Activated CD4-positive, alpha-beta T cell treated with anti-CD3 and anti-CD28 coated beads, Interleukin-2, Interleukin-4, amounts not matched to agents 100 ng/mL and 50 ng/mL, durations not matched to agents 16 hours and 8 hours (primary cell): Measurements from ENCODE around the gene ESYT1.

Source experiments
- DNase-seq: peaks from one replicate; pipeline ENCODE4 v3.0.0-alpha.2; 2020; ENCODE audit warnings: low spot score

The ESYT1 gene

DNA sequence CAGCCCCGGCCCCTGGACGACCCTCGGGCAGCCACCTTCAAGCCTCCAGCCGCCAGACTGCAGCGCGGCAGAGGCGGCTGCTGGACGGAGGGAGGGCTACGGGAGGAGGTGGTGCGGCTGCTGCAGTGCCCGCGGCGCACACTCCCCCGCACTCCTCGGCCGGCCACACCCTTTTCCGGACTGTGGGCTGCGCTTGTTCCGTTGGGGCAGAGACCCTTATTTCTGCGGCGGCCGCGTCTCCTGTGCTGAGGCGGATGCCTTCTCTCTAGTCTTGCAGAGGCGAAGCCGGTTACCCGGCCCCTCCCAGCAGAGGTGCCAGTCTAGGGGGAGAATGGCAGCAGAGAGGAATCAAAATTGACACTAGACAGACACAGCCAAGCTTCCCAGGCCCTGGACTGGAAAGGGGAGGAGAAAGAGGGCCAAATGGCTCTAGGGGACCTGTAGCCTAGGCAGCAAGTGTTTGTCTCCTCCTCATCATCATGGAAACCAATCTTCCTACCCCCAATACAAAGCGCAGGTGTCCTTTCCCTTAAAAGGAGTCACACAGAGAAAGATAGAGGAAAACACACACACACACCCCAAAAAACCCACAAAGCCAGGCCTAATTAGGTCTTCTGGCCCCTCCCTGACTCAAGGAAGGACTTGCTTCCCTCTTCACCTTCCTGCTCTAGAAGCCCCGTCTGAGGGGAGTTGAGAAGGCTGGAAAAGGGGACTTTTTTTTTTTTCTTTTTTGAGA is 1.3 kb downstream of the ESYT1 start:
- peak; percentile 81 for DNase-seq

DNA sequence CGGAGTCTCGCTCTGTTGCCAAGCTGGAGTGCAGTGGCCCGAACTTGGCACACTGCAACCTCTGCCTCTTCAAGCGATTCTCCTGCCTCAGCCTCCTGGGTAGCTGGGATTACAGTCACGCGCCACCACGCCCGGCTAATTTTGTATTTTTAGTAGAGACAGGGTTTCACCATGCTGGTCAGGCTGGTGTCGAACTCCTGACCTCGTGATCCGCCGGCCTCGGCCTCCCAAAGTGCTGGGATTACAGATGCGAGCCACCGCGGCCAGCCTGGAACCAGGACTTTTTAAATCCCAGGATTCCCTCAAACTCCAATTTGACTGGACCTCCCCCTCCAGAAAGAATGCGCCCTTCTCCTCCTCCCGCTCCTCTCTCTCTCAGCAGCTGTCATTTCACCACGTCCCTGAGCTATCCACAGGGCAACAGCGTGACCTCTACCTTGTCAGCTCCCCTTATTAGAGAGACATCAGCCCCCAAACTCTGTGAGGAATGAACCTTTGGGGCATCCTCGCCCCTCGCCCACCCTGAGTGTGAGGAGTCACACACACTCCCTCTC is 2.0 kb downstream of the ESYT1 start:
- no peak for DNase-seq

DNA sequence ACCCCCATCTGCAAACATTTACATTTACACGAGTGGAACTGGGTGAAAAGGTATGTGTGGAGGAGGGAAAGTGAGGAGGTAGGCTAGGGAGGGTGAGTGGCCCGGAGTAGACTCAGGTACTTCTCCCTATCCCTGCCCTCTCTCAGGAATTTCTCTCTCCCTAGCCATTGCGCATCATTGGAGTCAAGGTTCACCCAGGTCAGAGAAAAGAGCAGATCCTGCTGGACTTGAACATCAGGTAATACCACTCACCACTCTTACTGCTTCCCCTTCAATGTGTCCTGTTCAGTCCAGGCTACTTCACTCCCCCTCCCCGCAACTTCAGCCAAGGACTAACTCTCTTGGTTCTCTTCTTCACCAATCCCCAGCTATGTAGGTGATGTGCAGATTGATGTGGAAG is 2.8 kb downstream of the ESYT1 start:
- no peak for DNase-seq

DNA sequence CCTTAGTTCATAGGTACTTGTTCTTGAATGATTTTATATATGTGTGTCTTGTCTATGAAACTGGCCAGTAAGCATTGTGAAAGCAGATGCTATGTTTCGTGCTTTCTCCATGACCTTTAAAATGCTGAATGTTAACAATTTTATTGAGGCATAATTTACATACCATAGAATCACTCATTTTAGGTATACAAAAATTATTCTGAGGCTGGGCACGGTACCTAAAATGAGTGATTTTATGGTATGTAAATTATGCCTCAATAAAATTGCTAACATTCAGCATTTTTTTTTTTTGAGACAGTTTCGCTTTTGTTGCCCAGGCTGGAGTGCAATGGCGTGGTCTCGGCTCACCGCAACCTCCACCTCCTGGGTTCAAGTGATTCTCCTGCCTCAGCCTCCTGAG is 6.8 kb downstream of the ESYT1 start:
- no peak for DNase-seq

DNA sequence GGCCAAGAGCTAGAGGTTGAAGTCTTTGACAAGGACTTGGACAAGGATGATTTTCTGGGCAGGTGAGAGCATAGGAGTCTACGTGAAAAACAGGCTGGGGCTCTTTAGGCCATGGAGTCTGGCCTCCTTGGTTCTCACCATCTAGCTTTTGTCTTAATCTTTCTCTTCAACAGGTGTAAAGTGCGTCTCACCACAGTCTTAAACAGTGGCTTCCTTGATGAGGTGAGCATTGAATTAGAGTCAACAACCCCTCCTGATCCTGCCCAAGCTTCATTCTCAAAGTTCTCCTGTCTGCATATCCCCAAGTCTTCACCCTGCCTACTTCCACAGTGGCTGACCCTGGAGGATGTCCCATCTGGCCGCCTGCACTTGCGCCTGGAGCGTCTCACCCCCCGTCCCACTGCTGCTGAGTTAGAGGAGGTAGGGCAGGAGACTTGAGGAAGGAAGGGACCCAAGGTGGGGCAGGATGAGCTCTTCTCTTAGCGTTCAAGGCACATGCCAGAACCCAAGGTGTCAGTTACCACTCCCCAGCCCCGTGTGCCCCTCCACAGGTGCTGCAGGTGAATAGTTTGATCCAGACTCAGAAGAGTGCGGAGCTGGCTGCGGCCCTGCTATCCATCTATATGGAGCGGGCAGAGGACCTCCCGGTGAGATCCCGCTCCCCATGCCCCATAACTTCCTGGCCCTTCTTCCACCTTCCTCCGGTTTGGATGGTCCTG is 9.9 kb downstream of the ESYT1 start:
- no peak for DNase-seq

DNA sequence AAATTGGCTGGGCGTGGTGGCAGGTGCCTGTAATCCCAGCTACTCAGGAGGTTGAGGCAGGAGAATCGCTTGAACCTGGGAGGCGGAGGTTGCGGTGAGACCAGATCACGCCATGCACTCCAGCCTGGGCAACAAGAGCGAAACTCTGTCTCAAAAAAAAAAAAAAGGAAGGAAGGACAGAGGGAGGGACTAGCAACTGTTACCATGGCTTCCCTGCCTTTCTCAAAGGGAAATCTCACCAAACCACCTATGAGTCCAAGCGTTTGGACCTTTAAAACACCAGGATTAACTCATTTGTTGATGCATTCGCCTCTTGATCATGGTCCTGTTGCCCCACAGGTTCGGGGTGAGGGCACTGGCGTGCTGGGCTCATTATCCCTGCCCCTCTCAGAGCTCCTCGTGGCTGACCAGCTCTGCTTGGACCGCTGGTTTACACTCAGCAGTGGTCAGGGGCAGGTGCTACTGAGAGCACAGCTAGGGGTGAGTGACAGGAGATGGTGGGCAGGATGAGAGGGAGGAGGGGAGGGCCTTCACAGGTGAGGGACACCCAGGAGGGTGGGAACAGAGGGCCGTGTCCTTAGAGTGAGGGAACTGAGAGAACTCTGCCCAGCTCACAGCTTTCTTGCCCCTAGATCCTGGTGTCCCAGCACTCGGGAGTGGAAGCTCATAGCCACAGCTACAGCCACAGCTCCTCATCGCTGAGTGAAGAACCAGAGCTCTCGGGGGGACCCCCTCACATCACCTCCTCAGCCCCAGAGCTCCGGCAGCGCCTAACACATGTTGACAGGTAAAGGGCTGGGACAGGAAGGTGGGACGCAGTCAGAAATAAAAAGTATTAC is 14.1 kb downstream of the ESYT1 start:
- no peak for DNase-seq

DNA sequence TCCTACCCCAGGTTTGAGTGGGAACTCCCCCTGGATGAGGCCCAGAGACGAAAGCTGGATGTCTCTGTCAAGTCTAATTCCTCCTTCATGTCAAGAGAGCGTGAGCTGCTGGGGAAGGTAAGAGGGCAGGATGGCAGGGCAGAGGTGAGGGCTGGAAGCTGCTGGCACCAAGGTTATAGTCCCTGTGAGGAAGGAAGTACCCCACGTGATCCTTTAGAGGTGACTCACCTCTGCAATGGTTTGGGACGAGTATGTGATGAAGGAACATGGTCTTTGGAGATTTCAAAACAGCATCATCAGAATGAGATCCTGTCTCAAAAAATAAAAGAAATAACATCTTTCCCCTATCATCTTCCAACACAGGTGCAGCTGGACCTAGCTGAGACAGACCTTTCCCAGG is 15.2 kb downstream of the ESYT1 start:
- DNase-seq: no peak

DNA sequence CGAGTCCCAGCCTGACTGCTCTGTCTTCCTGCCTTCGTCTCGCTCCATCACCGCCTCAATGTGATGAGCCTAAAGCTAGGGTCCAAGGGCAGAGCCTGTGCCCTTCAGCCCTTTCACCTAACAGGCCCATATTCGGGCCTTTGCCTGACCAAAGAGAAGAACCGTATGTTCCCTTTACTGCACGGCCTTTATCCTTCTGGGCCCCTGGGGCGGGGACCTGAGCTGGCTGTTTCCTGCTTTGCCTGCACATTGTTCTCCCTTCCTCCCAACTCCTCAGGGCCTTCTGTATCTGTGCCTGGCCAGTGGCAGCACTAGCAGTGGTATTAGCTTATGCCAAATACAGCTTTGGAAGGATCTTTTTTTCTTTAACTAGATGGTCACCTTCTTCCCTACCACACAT is 15.8 kb downstream of the ESYT1 start:
- DNase-seq: no peak

DNA sequence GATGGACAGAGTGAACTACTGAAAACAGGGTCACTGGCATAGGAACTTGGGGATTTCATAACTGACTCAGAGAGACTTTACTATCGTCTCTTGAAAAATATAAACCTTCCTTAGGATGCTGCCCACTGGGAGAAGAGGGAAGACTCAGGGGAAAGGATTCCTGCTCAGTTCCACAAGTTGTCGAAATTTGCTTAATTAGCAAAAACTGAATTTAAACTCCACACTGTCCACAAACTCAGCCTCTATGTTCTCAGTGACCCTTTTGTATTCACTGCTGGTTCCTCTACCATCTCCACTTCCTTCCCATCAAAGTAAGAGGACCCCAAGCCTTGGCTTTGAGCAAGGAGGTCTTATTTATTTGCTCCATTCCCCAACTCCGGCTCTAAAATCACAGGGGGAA is 17.1 kb downstream of the ESYT1 start:
- DNase-seq: no peak

DNA sequence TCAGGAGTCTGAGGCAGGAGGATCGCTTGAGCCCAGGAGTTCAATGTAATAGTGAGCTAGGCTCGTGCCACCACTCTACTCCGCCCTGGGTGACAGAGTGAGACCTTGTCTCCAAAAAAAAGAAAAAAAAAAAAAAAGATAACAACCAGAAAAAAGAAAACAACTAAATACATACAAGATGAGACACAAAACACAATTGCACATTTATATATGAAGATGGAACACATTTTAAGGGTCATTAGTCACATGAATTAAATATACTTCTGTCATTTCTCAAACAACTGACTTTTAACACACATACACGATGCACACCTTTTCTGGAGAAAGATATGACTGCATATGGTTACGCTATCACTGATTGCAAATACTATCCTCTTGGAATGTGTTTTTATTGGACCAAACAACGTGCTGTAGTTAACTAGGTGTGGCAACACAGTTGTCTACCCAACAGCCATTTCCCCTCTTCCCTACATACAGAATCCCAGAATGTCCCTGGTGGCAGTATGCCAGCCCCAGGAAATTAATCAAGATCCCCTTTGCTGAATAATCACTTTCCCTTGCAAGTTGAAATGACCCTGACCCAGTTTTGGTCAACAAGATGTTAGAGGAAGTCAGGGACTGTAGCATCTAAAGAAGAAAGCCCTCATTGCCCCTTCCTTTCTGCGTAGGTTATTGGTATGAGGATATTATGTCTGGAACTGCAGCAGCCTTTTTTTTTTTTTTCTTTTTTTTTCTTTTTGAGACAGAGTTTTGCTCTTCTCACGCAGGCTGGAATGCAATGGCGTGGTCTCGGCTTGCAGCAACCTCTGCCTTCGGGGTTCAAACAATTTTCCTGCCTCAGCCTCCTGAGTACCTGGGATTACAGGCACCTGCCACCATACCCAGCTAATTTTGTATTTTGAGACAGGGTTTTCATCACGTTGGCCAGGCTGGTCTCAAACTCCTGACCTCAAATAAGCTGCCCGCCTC is 18.7 kb downstream of the ESYT1 start:
- no peak for DNase-seq

DNA sequence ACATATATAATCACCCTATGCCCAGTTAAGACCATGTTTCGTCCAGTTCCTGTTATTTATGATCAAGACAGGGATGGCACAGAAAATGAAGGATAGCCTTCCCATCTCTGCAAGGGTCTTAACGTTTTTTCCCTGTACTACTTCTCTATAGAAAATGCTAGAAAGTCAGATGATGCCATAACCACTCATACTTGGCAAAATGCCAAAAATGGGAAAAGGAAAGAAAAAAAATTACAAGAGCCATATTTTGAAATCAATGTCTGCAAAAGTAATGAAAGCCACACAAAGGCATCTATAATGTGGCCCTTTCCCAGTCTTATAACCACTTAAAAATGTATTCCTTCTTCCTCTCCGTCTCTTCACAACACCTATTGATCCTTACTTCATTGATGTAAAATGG is 22.5 kb downstream of the ESYT1 start:
- DNase-seq: no peak

DNA sequence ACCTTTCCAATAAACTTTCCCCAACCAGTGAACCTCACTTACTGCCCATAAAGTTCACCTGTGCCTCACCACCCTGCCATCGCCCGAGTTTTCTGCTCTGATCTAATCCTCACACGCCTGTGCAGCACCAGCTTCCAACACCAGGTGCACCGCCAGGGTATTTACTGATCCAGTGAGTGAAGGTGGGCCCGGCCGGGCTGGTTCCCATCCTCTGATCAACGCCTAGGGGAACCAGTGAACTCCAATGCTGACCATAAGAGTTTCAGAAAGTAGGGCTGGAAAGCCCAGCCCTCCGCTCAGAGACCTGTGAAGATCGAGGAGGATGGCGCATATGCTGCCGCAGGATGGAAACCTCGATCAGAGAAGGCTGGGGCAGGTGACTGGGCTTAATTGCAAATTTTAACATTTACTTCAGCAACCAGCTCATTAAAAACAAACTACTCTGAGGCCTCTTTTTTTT is 23.6 kb downstream of the ESYT1 start:
- peak; percentile 72 for DNase-seq

DNA sequence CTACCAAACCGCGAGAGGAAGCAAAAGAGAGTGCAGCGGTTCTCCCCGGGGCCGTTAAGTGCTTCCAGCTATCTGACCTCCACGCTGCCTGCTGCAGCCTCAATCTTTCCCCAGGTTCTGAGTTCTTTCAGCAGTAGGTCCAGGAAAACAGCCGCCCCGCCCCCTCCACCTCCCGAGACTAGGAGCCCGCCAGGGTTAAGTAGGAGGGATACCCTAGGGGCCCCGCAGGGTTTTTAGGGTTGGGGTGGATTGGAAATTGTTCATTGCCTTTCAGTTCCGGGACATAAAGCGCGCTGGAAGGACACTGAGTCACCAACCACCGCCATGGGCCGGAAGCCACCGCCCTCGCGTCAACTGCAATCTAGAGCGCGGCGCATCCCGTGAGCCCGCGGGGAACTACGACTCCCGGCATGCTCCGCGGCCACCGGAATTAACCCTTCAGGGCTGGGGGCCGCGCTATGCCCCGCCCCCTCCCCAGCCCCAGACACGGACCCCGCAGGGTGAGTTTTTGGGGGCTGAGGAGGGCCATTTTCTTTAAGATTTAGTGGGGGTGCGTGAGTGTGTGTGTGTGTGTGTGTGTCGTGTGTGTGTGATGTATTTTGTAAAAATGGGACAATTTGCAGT is 24.2 kb downstream of the ESYT1 start, which contains the start of gene MYL6B:
Gene MYL6B, plus strand, starts transcription at position 456 of the 624 bp plus-strand sequence. CDS start 1,332 bp downstream, outside the sequence.
- DNase-seq: peak; percentile 95

DNA sequence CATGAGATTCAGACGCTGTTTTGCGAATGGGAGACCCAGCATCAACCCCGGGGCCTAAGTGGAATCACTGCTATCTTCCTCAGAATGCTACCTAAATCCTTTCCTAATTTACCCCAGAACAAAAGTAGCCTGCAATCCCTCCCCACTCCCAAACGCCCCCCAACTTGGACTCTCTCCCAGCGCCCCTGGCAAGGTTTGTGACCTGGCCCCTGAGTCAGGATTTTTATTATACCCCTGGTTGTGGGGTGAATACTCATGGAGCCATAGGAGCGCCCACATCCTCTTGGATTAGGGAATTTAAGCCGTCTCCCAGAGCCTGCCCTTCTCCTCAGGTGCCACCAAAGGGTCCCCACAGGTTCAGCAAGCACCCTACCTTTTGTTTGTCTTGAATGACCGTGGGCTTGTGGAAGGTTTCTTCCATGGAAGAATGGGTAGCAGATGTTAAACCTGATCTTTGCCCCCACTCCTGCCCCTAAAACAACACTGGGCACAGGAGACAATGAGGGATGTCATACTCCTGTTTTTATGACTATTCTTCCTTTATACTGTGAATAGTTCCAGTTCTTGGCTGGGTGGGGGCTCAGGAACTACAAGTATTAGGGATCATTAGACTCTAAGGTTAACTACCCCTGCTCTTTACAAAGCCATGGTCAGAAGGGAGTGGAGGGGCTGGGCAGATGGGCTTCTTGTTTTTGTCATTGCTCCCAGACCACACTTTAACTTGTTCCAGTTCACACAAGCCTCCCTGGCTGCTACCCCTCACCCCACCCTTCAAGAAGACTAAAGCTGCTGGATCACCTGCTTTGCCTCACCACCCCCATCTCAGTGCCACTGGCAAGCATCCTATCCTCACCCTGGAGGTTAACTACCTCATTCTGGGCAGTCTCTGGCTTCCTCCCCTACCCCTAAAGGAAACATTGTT is 24.9 kb downstream of the ESYT1 start:
- no peak for DNase-seq

DNA sequence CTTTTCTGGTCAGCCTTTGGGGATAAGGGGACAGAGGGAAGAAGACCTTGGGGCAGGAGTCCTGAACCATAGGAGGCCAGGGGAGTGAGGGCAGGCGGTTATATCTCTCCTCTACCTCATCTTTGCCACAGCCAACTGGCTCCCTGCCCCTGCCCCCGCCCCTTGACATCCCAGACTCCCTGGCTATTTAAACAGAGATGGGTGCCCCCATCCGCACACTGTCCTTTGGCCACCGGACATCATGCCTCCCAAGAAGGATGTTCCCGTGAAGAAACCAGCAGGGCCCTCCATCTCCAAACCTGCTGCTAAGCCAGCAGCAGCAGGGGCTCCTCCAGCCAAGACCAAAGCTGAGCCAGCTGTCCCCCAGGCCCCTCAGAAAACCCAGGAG is 25.6 kb downstream of the ESYT1 start:
- no peak for DNase-seq

DNA sequence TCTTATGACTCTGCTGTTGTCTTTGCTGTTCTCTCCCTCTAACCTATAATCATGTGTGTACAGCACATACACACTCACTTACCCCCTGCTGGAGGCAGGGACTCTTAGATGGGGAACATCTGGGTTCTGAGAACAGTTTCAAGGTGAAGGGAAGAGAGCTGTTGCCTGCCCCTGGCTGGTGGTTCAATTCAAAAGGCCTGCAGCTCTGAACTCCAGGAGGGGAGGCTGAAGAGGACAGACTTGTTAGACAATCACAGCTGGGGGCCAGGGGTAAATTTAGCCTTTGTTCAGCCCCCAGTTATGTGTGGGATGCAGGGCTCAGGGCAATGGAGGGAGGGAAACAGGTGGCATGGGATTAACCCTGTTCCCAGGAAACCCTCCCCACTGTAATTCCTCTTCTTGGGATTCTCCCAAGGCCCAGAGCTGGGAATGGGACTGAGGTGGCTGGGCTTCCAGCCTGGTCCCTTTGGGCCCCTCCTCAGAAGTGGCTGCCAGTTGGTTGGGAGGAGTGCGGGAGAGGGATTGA is 26.2 kb downstream of the ESYT1 start:
- DNase-seq: no peak

DNA sequence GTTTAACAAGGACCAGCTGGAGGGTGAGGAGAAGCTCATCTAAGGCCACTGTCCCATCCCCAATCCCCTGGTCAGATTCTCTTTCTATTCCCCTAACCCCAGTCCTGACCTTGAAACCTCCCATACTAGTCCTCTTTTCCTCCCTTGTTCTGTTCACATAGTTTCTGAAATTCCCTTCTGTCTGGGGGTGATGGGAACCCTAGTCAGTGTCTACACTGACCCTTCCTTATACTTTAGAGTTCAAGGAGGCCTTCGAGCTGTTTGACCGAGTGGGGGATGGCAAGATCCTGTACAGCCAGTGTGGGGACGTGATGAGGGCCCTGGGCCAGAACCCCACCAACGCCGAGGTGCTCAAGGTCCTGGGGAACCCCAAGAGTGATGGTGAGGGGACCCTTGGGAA is 26.8 kb downstream of the ESYT1 start:
- DNase-seq: no peak

DNA sequence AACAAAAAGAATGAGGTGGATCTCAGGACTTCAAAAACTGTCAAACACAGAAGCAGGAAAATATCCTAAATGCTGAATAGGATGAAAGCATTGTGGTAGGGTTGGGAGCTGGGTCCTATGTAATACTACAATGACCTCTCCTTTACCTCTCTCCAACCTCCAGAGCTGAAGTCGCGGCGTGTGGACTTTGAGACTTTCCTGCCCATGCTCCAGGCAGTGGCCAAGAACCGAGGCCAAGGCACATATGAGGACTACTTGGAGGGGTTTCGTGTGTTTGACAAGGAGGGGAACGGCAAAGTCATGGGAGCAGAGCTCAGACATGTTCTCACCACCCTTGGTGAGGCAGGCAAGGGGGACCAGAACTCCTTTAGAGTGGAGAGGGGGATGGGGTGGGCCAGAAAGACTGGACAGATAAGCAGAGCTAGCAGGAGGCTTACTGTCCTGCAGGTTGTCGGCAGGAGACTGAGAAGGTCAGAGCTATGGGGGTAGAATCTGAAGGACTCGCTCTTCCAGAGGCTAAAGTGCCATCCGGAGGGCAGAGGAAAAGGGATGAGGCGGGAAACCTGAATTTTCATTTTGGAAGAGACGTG is 27.3 kb downstream of the ESYT1 start:
- no peak for DNase-seq
